Small intestine (tissue), 7 donors: Measurements from ENCODE around the gene ZFAND2A. TPM values are rescaled to one million over a fixed set of nuclear protein-coding genes. Genes with fewer than 3 reads are reported as not detected.
"Not testable (repeated sequence)": the region's sequence is repeated elsewhere in the genome, so short reads cannot be mapped to it uniquely, and the experiment has no call there.

Source experiments
- DNase-seq, 2 donors: peaks; one replicate each; pipeline versions ENCODE4 v3.0.0 to v3.0.0-alpha.2; 2013
- FAIRE-seq: peaks from 2 replicates; lab custom pipeline; 2012; peaks lifted over from hg19 to GRCh38; lab: Jason Lieb, UNC
- H3K27ac ChIP-seq, 3 donors: one replicate each; pipeline ENCODE4 v1.5.1; 2013; ENCODE audit warnings: low read length in 2 of 3, mild to moderate bottlenecking in 2 of 3, control low read depth in 1 of 3, inconsistent platforms in 1 of 3, low read depth in 1 of 3, moderate library complexity in 1 of 3
- H3K27me3 ChIP-seq, 3 donors: one replicate each; pipeline ENCODE4 v1.6.1; 2013; ENCODE audit warnings: low read length in 3 of 3, inconsistent platforms in 1 of 3; ENCODE audit not compliant: control insufficient read depth in 3 of 3, insufficient read depth in 3 of 3
- H3K36me3 ChIP-seq, 3 donors: one replicate each; pipeline ENCODE4 v1.6.1; 2013; ENCODE audit warnings: low read length in 3 of 3, inconsistent platforms in 1 of 3, low read depth in 1 of 3, mild to moderate bottlenecking in 1 of 3, moderate library complexity in 1 of 3; ENCODE audit not compliant: control insufficient read depth in 3 of 3, insufficient read depth in 2 of 3
- H3K4me1 ChIP-seq, 3 donors: one replicate each; pipeline ENCODE4 v1.6.1; 2013; ENCODE audit warnings: low read length in 2 of 3, inconsistent platforms in 1 of 3, low read depth in 1 of 3, mild to moderate bottlenecking in 1 of 3, moderate library complexity in 1 of 3; ENCODE audit not compliant: control insufficient read depth in 3 of 3, insufficient read depth in 2 of 3
- H3K4me3 ChIP-seq, 3 donors: one replicate each; pipeline ENCODE4 v1.5.1; 2013; ENCODE audit warnings: low read length in 3 of 3, control low read depth in 1 of 3, inconsistent platforms in 1 of 3, low read depth in 1 of 3, mild to moderate bottlenecking in 1 of 3, moderate library complexity in 1 of 3
- H3K9me3 ChIP-seq, 2 donors: one replicate each; pipeline ENCODE4 v1.6.1; 2013; ENCODE audit warnings: low read depth in 1 of 2, low read length in 1 of 2; ENCODE audit not compliant: control insufficient read depth in 2 of 2, insufficient read depth in 1 of 2
- WGBS, 3 donors: extraction: QIAGEN DNeasy Blood & Tissue Kit; methylation state at CpG; one replicate each; pipeline ENCODE4 v1.1.7; 2013; 5-methylcytosine and 5-hydroxymethylcytosine counted together
- polyA plus RNA-seq, 4 donors: library from polyadenylated mRNA; stranded (reverse) in 3 of 4; unstranded in 1 of 4; fragments of 200-250 nt in 3 of 4; fragments of 120-200 nt in 1 of 4; gene quantifications; one replicate each; pipeline versions ENCODE4 v1.2.1 to v1.2.3, GENCODE V29; 2013
- donor health status: healthy with polysubstance abuse.
- donor health status: control.
- donor health status: control.
- donor health status: Bipolar disorder and iron deficiency.
- donor health status: healthy.

ZFAND2A gene
- polyA plus RNA-seq, 4 donors: 18.7 to 84.5 (median 50.5) TPM

- Histone ChIP-seq H3K36me3 (peaks cover 0 to 38% (median 0%) of the 10 kb centered on the region in 3 donors), H3K4me1 (no peaks in the 10 kb centered on the region), H3K27ac (no peak overlapping the region), H3K4me3 (no peak overlapping the region), H3K27me3 (no peaks in the 10 kb centered on the region), H3K9me3 (no peaks in the 10 kb centered on the region)
- FAIRE-seq (no peak), DNase-seq (no peak)
- WGBS, 3 donors: 84 to 96% (median 94%) methylated on average over 13 to 14 of the region's 14 CpGs
Measured at GRCh38 chr7:1121476-1121875, 38.5 kb downstream of the ZFAND2A start.

- Histone ChIP-seq H3K27me3 (no peaks in the 10 kb centered on the region), H3K9me3 (no peaks in the 10 kb centered on the region), H3K4me3 (no peak overlapping the region), H3K27ac (no peak overlapping the region), H3K36me3 (peaks cover 0 to 32% (median 0%) of the 10 kb centered on the region in 3 donors), H3K4me1 (no peaks in the 10 kb centered on the region)
- DNase-seq (no peak), FAIRE-seq (no peak)
- 93 to 94% (median 93%) methylated on average over 22 of the region's 22 CpGs for WGBS, 3 donors
Measured at GRCh38 chr7:1120791-1121190, 39.2 kb downstream of the ZFAND2A start.

DNA sequence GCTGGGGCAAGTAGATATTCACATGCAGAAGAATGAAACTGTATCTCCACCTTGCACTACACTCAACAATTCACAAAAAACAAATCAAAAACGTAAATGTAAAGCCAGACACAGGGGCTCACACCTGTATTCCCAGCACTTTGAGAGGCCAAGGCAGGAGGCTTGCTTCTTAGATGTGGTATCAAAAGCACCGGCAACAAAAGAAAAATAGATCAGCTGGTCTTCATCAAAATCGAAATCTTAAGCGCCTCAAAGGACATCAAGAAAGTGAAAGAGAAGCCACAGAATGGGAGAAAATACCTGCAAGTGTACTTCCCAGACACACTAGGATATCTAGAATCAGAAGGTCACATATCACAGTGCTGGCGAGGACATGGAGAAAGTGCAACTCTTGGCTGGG lies 40.8 kb downstream of the ZFAND2A start:
- Histone ChIP-seq H3K4me3 (no peak overlapping the region), H3K27ac (no peak overlapping the region), H3K36me3 (peaks cover 0 to 28% (median 0%) of the 10 kb centered on the region in 3 donors), H3K4me1 (no peaks in the 10 kb centered on the region), H3K9me3 (no peaks in the 10 kb centered on the region), H3K27me3 (no peaks in the 10 kb centered on the region)
- DNase-seq (no peak), FAIRE-seq (no peak)
- WGBS, 3 donors: 80 to 85% (median 85%) methylated on average over 5 of the region's 5 CpGs

- no peak for DNase-seq
Measured at GRCh38 chr7:1117321-1117928, 42.6 kb downstream of the ZFAND2A start.

DNA sequence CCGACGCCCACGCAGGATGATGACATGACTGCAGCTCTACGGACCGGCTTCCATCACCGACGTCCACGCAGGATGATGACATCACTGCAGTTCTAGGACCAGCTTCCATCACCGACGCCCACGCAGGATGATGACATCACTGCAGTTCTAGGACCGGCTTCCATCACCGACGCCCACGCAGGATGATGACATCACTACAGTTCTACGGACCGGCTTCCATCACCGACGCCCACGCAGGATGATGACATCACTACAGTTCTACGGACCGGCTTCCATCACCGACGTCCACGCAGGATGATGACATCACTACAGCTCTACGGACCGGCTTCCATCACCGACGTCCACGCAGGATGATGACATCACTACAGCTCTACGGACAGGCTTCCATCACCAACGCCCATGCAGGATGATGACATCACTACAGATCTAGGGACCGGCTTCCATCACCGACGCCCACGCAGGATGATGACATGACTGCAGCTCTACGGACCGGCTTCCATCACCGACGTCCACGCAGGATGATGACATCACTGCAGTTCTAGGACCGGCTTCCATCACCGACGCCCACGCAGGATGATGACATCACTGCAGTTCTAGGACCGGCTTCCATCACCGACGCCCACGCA lies 43.5 kb downstream of the ZFAND2A start:
- FAIRE-seq, DNase-seq, H3K27me3 ChIP-seq: not testable (repeated sequence)

More at GRCh38 chr7:1117321-1117928, 42.6 kb downstream of the ZFAND2A start:
- Histone ChIP-seq H3K36me3 (peaks cover 0 to 34% (median 0%) of the 10 kb centered on the region in 3 donors), H3K9me3 (no peaks in the 10 kb centered on the region), H3K27me3 (no peaks in the 10 kb centered on the region), H3K4me3 (no peak overlapping the region), H3K27ac (no peak overlapping the region), H3K4me1 (no peaks in the 10 kb centered on the region)
- no peak for FAIRE-seq
- WGBS, 3 donors: 95 to 96% (median 96%) methylated on average over 38 of the region's 38 CpGs

DNA sequence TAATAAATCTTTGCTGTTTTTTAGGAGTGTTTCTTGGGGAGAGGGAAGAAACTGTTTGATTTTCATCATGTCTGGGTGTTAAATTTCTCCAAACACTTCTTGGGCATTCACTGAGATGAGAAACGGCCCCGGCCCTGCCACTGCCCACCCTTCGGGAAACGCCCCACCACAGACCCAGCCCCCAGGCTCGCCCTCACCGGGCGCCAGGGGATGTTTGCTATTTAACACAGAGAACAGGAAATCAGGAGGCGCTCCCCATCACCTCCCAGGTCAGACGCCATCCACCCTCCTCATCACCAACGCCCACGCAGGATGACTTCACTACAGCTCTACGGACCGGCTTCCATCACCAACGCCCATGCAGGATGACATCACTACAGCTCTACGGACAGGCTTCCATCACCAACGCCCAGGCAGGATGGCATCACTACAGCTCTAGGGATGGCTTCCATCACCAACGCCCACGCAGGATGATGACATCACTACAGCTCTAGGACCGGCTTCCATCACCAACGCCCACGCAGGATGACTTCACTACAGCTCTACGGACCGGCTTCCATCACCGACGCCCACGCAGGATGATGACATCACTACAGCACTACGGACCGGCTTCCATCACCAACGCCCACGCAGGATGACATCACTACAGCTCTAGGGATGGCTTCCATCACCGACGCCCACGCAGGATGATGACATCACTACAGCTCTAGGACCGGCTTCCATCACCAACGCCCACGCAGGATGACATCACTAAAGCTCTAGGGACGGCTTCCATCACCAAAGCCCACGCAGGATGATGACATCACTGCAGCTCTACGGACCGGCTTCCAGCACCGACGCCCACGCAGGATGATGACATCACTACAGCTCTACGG lies 44.6 kb downstream of the ZFAND2A start:
- not testable (repeated sequence) for DNase-seq, H3K9me3 ChIP-seq, H3K27ac ChIP-seq, H3K4me1 ChIP-seq, H3K27me3 ChIP-seq, H3K4me3 ChIP-seq, FAIRE-seq
- WGBS, 3 donors: 91 to 98% (median 97%) methylated on average over 41 to 44 of the region's 44 CpGs
- H3K36me3 ChIP-seq: peaks cover 0 to 36% (median 0%) of the 10 kb centered on the region in 3 donors

More for the DNA sequence above, 43.5 kb downstream of the ZFAND2A start:
- H3K4me1 ChIP-seq, H3K4me3 ChIP-seq, H3K27ac ChIP-seq, H3K9me3 ChIP-seq: not testable (repeated sequence)
- peaks cover 0 to 35% (median 0%) of the 10 kb centered on the region in 3 donors for H3K36me3 ChIP-seq
- 91 to 97% (median 96%) methylated on average over 32 to 47 of the region's 49 CpGs for WGBS, 3 donors

- no peaks in the 10 kb centered on the region for H3K9me3 ChIP-seq
- FAIRE-seq: no peak
- 92 to 95% (median 95%) methylated on average over 19 of the region's 19 CpGs for WGBS, 3 donors
- H3K27me3 ChIP-seq: no peaks in the 10 kb centered on the region
- no peak overlapping the region for H3K4me3 ChIP-seq
- H3K36me3 ChIP-seq: peaks cover 0 to 40% (median 0%) of the 10 kb centered on the region in 3 donors
- no peak for DNase-seq
- H3K4me1 ChIP-seq: no peaks in the 10 kb centered on the region
- no peak overlapping the region for H3K27ac ChIP-seq
Measured at GRCh38 chr7:1114505-1114904, 45.5 kb downstream of the ZFAND2A start.

- WGBS, 3 donors: 88 to 91% (median 89%) methylated on average over 13 of the region's 13 CpGs
- Histone ChIP-seq H3K4me3 (no peak overlapping the region), H3K4me1 (no peaks in the 10 kb centered on the region), H3K9me3 (no peaks in the 10 kb centered on the region), H3K27me3 (no peaks in the 10 kb centered on the region), H3K27ac (no peak overlapping the region), H3K36me3 (peaks cover 0 to 40% (median 0%) of the 10 kb centered on the region in 3 donors)
- FAIRE-seq: no peak
- DNase-seq: no peak
Measured at GRCh38 chr7:1114088-1114487, 45.9 kb downstream of the ZFAND2A start.
